ENCODE results near the gene PGPEP1.

Gene PGPEP1

GRCh38 chr19:18417250-18418028, 77.0 kb downstream of the PGPEP1 start:
- DNase-seq (ENCODE audit: low read depth in 2 of 2): no peak

GRCh38 chr19:18418029-18418482, 77.7 kb downstream of the PGPEP1 start:
- DNase-seq (ENCODE audit: low read depth in 2 of 2): no peak

GRCh38 chr19:18418483-18419194, 78.2 kb downstream of the PGPEP1 start:
- no peak for DNase-seq (ENCODE audit: low read depth in 2 of 2)

- DNase-seq (ENCODE audit: low read depth in 2 of 2): peak; percentile 56 to 60
These were observed 78.8 kb downstream of the PGPEP1 start, which contains the start of gene SSBP4 for GRCh38 chr19:18419195-18419698. Gene SSBP4, plus strand, starts transcription at chr19:18419398. Its CDS starts 251 bp downstream, at chr19:18419649.

Measured in stimulated activated CD4-positive, alpha-beta T cell treated with anti-CD3 and anti-CD28 coated beads, Interleukin-4, amount 100 ng/mL, for 48 hours (primary cell).